AG08395 (cell line): ENCODE data around the gene ZNF24.
A peak's percentile ranks its signal among the peaks of the same experiment; 100 is the strongest.

ENCODE experiments used
- DNase-seq: peaks from one replicate; pipeline ENCODE4 v3.0.0; 2012; ENCODE audit warnings: mixed read lengths, low spot score

ZNF24 gene

GRCh38 chr18:35296060-35296459 is 48.2 kb downstream of the ZNF24 start:
- no peak for DNase-seq

GRCh38 chr18:35291166-35291565 is 53.1 kb downstream of the ZNF24 start:
- DNase-seq: no peak

- peak; percentile 98 for DNase-seq
Measured at GRCh38 chr18:35290094-35290735, 54.0 kb downstream of the ZNF24 start, which contains the start of gene ZSCAN30. Gene ZSCAN30, minus strand, starts transcription at chr18:35290229. Its CDS starts 25,877 bp downstream, at chr18:35264352.

GRCh38 chr18:35289727-35290093 is 54.5 kb downstream of the ZNF24 start:
- no peak for DNase-seq

DNA sequence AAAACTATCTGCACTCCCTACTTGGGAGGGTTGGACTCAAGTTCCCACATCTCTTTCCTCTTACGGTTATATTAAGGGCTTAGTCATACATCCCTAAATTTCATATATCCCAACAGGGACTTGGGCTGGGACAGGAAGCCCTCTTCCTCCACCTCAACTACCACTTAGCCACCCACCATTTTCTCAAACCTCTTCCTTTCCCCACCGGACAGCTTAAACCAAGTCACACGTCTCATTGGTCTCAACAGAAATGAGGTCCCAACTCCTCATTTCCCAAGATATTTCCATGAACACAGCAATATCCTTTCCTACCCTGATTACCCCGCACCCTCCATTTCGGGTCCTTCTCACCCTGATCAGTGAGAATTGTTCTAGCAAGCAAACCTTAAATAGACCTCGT is 54.9 kb downstream of the ZNF24 start:
- DNase-seq: peak; percentile 8

GRCh38 chr18:35284841-35285240 is 59.4 kb downstream of the ZNF24 start:
- no peak for DNase-seq

DNA sequence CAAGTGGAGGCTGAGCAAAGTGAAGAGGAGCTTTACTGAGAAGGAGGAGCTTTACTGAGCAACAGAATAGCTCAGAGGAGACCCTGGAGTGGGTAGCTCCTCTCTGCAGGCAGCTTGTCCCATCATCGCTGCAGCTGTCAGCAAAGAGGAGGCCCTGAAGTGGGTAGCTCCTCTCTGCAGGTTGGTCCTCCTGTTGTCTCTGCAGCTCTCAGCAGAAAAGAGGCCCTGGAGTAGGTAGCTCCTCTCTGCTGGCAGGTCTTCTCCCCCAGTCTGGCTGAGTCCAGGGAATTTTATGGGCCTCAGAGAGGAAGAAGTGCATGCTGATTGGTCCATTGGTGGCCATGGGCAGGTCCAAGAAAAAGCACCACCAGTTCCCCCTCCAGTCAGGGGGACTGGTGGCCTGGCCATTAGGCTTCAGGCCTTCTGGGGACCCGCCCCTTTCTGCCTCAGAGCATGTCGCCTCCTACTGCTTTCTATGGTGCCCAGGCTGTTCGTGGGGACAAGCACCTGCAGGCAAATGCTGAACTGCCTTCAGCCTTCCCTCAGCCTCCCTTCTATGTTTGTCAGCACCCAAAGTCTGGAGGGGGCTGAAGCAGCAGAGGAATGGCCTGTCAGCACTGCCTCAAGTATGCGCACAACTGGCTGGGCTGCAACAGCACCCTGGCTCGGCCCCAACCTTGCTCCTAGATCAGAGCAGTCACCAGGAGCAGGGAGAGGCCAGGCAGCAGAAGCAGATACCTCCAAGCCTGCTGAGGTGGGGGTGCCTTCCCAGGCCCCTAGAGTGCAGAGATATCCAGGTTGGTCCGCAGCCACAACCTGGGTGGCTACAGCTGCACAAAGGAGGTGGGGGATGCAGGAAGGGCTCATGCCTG is 60.1 kb downstream of the ZNF24 start:
- no peak for DNase-seq

DNA sequence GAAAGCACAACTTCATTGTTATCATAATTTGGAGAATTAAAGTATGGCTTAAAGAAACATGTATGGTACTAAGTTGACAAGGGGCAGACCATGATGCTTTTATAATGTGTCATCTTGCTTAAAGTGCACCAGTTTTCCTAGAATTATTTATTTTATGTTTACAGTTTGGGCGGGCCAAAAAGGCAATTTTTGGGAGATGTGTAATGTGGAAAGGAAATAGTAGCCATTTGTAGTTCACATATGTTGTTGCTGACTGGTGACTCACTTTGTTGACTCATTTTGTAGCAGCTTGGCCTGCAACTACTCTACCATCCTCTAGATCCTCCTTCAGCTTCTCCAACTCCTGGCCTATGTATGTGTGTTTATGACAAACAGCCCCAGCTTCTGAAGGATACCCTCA is 61.9 kb downstream of the ZNF24 start:
- DNase-seq: peak; percentile 90
